HepG2 (cell line): ENCODE measurements around the gene AFAP1L2. TPM values are rescaled to one million over a fixed set of nuclear protein-coding genes. Genes with fewer than 3 reads are reported as not detected.

Experiments
- ATAC-seq: fragments of 200-7000 bp; cut with Tn5 transposase; 3 replicates; pipeline ENCODE4 v1.9.1; 2020; ENCODE audit warnings: mild to moderate bottlenecking, moderate library complexity
- BruUV-seq: library from RNA; stranded (reverse); fragments of 400-500 nt; replicated peaks from 2 replicates; lab custom pipeline; 2021; lab: Mats Ljungman, UMichigan
- CTCF ChIA-PET: fragments of 300-600 bp; formaldehyde crosslinking; extraction: SDS; loops from one replicate; lab custom pipeline; 2021; ENCODE audit warnings: low total read pairs, inconsistent platforms, low intra/inter-chr PET ratio; lab: Yijun Ruan, JAX
- POLR2A ChIA-PET: fragments of 350-600 bp; sonication (Branson Sonifier 250); formaldehyde crosslinking; loops from one replicate; lab custom pipeline; 2020; ENCODE audit warnings: antibody characterized with exemption, inconsistent platforms; lab: Yijun Ruan, JAX
- DNase-seq: peaks from one replicate; pipeline ENCODE4 v3.0.0-alpha.2; 2015; ENCODE audit warnings: low spot score
- FAIRE-seq: peaks from 3 replicates; lab custom pipeline; 2011; peaks lifted over from hg19 to GRCh38; lab: Jason Lieb, UNC
- H2AFZ ChIP-seq: one replicate; pipeline ENCODE4 v1.6.1; 2011; ENCODE audit warnings: low read length, inconsistent platforms
- H3K27ac ChIP-seq: fragments of 300-600 bp; 3 replicates; pipeline ENCODE4 v1.8.0; 2011; ENCODE audit warnings: mixed run types, mild to moderate bottlenecking, mixed read lengths, low read length, inconsistent platforms; ENCODE audit not compliant: insufficient read depth; ENCODE audit errors: extremely low read length
- H3K27me3 ChIP-seq, 2 experiments: fragments of 200-600 bp in 1 of 2; 2 replicates in 1 of 2; 3 replicates in 1 of 2; pipeline versions ENCODE4 v1.6.0 to v1.8.0; 2011; ENCODE audit warnings: low read length in 2 of 2, mild to moderate bottlenecking in 2 of 2, moderate library complexity in 2 of 2, inconsistent platforms in 1 of 2; ENCODE audit not compliant: insufficient read depth in 2 of 2, control insufficient read depth in 1 of 2
- H3K36me3 ChIP-seq, 2 experiments: fragments of 200-600 bp in 1 of 2; replicated peaks in 1 of 2; 2 replicates in 1 of 2; 3 replicates in 1 of 2; pipeline versions ENCODE4 v1.5.1 to v1.8.0; 2011; ENCODE audit warnings: low read length in 2 of 2, inconsistent platforms in 1 of 2; ENCODE audit not compliant: insufficient read depth in 2 of 2, control insufficient read depth in 1 of 2
- H3K4me1 ChIP-seq: 2 replicates; pipeline ENCODE4 v1.5.1; 2012; ENCODE audit warnings: low read length, inconsistent platforms; ENCODE audit not compliant: insufficient read depth
- H3K4me2 ChIP-seq: 2 replicates; pipeline ENCODE4 v1.6.0; 2011; ENCODE audit warnings: low read depth, low read length, inconsistent platforms
- H3K4me3 ChIP-seq, 3 experiments: fragments of 200-600 bp in 1 of 3; sonication (generic), shearing (Covaris generic) in 1 of 3; replicated peaks in 1 of 3; 2 replicates each; pipeline ENCODE4 v1.5.1; 2011 to 2016; ENCODE audit warnings: low read length in 3 of 3, inconsistent platforms in 2 of 3, low read depth in 2 of 3, mild to moderate bottlenecking in 2 of 3, control low read depth in 1 of 3, mixed read lengths in 1 of 3; ENCODE audit not compliant: insufficient read depth in 1 of 3
- H3K79me2 ChIP-seq: one replicate; pipeline ENCODE4 v1.6.1; 2011; ENCODE audit warnings: low read length, inconsistent platforms; ENCODE audit not compliant: insufficient read depth
- H3K9ac ChIP-seq: 2 replicates; pipeline ENCODE4 v1.6.0; 2011; ENCODE audit warnings: mild to moderate bottlenecking, low read depth, low read length, inconsistent platforms; ENCODE audit not compliant: insufficient read depth
- H3K9me3 ChIP-seq: 2 replicates; pipeline ENCODE4 v1.5.1; 2012; ENCODE audit warnings: mild to moderate bottlenecking, low read length
- H4K20me1 ChIP-seq: 2 replicates; pipeline ENCODE4 v1.6.0; 2011; ENCODE audit warnings: inconsistent platforms, mild to moderate bottlenecking, low read length, moderate library complexity; ENCODE audit not compliant: insufficient read depth
- FOXA3 ChIP-seq: IDR thresholded peaks from 2 replicates; pipeline ENCODE4 v1.6.1; 2016; ENCODE audit warnings: missing genetic modification reagents, missing compliant biosample characterization
- GATA4 ChIP-seq: sonication (generic); IDR thresholded peaks from 2 replicates; pipeline ENCODE4 v1.6.1; 2016; ENCODE audit warnings: antibody characterized with exemption, low read depth, borderline replicate concordance
- GATAD1 ChIP-seq: IDR thresholded peaks from 2 replicates; pipeline ENCODE4 v1.6.1; 2016; ENCODE audit warnings: missing genetic modification reagents, missing compliant biosample characterization
- NPAS2 ChIP-seq: sonication (generic); formaldehyde crosslinking; IDR thresholded peaks from 2 replicates; pipeline ENCODE4 v1.8.0; 2022; ENCODE audit warnings: mild to moderate bottlenecking, missing genetic modification reagents, borderline replicate concordance
- RORA ChIP-seq: sonication (generic); formaldehyde crosslinking; IDR thresholded peaks from 2 replicates; pipeline ENCODE4 v1.5.0; 2020; ENCODE audit warnings: mild to moderate bottlenecking, missing genetic modification reagents, moderate library complexity
- THYN1 ChIP-seq: sonication (generic); formaldehyde crosslinking; IDR thresholded peaks from 2 replicates; pipeline ENCODE4 v1.8.1; 2023; ENCODE audit warnings: low read depth, mild to moderate bottlenecking, moderate library complexity, missing genetic modification reagents, borderline replicate concordance
- TOE1 ChIP-seq: sonication (generic); formaldehyde crosslinking; IDR thresholded peaks from 2 replicates; pipeline ENCODE4 v1.4.0; 2020; ENCODE audit warnings: mild to moderate bottlenecking, missing genetic modification reagents
- ZMYM2 ChIP-seq: sonication (generic); formaldehyde crosslinking; IDR thresholded peaks from 2 replicates; pipeline ENCODE4 v1.8.0; 2022; ENCODE audit warnings: mild to moderate bottlenecking, missing genetic modification reagents
- ZNF678 ChIP-seq: sonication (generic); formaldehyde crosslinking; IDR thresholded peaks from 2 replicates; pipeline ENCODE4 v1.4.0; 2020; ENCODE audit warnings: mild to moderate bottlenecking, missing genetic modification reagents
- ZNF709 ChIP-seq: sonication (generic); formaldehyde crosslinking; IDR thresholded peaks from 2 replicates; pipeline ENCODE4 v1.5.0; 2020; ENCODE audit warnings: mild to moderate bottlenecking, missing genetic modification reagents
- WGBS: methylation state at CpG from one replicate; pipeline ENCODE4 v1.1.6; 2017; ENCODE audit warnings: low lambda C conversion rate; 5-methylcytosine and 5-hydroxymethylcytosine counted together
- in situ Hi-C: cut with HindIII; loops from 2 replicates; pipeline ENCODE4 v1.10.0; 2017; ENCODE audit warnings: low pct_unique_long_range_greater_than_20kb; ENCODE audit not compliant: extremely low pct_ligation_motif_present
- intact Hi-C: fragments of 100-400 bp; cut with micrococcal nuclease; formaldehyde crosslinking; loops from one replicate; pipeline ENCODE4 v1.10.0; 2022; ENCODE audit not compliant: unreplicated experiment
- polyA plus RNA-seq, 8 experiments: library from polyadenylated mRNA; depleted of rRNA in 3 of 8; stranded (reverse) in 7 of 8; unstranded in 1 of 8; fragments of >200 nt; fragmentation: Illumina TruSeq in 4 of 8; extraction: Trizol in 4 of 8; gene quantifications; 2 replicates each; pipeline versions ENCODE4 v1.2.1 to v1.2.3, GENCODE V29; 2011 to 2016; ENCODE audit warnings: low read depth in 4 of 8, missing spikeins in 1 of 8, mixed read lengths in 1 of 8; ENCODE audit not compliant: insufficient read depth in 1 of 8
- total RNA-seq, 5 experiments: library from RNA; depleted of rRNA; stranded (reverse); fragments of >200 nt; fragmentation: Illumina TruSeq; extraction: Trizol; gene quantifications; 2 replicates each; pipeline ENCODE4 v1.2.3, GENCODE V29; 2016; ENCODE audit warnings: low read depth in 1 of 5
- TF ChIP-seq, protein P1 (sequence below): sonication (generic); formaldehyde crosslinking; IDR thresholded peaks from 2 replicates; pipeline ENCODE4 v1.8.1; 2022; ENCODE audit warnings: mild to moderate bottlenecking, missing genetic modification reagents
- TF ChIP-seq, protein P2 (sequence below): sonication (generic); formaldehyde crosslinking; IDR thresholded peaks from 2 replicates; pipeline ENCODE4 v1.4.0; 2020; ENCODE audit warnings: mild to moderate bottlenecking, missing genetic modification reagents
- TF ChIP-seq, protein P3 (sequence below): sonication (generic); formaldehyde crosslinking; IDR thresholded peaks from 2 replicates; pipeline ENCODE4 v1.4.0; 2020; ENCODE audit warnings: mild to moderate bottlenecking, low read depth, missing genetic modification reagents
- TF ChIP-seq, protein P4 (sequence below): sonication (generic); formaldehyde crosslinking; IDR thresholded peaks from 2 replicates; pipeline ENCODE4 v1.5.0; 2020; ENCODE audit warnings: missing genetic modification reagents

Gene AFAP1L2
- total and polyA plus RNA-seq, 2 of the 13 experiments (the other 11 are each of a cell fraction or from before 2014, with no cell fraction given): not detected

DNA sequence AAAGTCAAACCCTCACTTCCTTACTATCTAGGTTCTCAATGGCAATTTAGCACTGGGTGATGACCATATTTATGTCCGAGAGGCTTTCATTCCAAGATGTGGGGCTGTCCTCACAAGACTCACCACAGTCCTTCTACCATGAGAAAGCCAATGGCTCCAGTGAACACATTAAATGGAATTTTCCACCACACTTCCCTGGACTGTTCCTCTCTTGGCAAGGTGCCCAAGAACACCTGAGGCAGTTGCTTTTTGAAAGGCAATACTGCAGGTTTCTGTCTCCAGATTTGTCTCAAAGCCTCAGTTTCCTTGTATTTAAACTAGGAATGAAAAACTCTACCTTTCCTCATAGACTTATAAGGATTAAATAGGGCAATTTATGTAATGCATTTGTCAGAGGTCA is 24.2 kb downstream of the AFAP1L2 start (continued):
- no peak for TF ChIP-seq GATAD1 (CRISPR knock-in tag)
- TF ChIP-seq, protein P1, sequence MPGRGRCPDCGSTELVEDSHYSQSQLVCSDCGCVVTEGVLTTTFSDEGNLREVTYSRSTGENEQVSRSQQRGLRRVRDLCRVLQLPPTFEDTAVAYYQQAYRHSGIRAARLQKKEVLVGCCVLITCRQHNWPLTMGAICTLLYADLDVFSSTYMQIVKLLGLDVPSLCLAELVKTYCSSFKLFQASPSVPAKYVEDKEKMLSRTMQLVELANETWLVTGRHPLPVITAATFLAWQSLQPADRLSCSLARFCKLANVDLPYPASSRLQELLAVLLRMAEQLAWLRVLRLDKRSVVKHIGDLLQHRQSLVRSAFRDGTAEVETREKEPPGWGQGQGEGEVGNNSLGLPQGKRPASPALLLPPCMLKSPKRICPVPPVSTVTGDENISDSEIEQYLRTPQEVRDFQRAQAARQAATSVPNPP (CRISPR knock-in tag): no peak
- TF ChIP-seq THYN1 (CRISPR knock-in tag): no peak
- no peak for TF ChIP-seq FOXA3 (CRISPR knock-in tag)
- TF ChIP-seq, protein P2, sequence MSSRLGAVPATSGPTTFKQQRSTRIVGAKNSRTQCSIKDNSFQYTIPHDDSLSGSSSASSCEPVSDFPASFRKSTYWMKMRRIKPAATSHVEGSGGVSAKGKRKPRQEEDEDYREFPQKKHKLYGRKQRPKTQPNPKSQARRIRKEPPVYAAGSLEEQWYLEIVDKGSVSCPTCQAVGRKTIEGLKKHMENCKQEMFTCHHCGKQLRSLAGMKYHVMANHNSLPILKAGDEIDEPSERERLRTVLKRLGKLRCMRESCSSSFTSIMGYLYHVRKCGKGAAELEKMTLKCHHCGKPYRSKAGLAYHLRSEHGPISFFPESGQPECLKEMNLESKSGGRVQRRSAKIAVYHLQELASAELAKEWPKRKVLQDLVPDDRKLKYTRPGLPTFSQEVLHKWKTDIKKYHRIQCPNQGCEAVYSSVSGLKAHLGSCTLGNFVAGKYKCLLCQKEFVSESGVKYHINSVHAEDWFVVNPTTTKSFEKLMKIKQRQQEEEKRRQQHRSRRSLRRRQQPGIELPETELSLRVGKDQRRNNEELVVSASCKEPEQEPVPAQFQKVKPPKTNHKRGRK (CRISPR knock-in tag): no peak
- TF ChIP-seq NPAS2 (CRISPR knock-in tag): no peak
- no peak for TF ChIP-seq ZNF709 (CRISPR knock-in tag)

DNA sequence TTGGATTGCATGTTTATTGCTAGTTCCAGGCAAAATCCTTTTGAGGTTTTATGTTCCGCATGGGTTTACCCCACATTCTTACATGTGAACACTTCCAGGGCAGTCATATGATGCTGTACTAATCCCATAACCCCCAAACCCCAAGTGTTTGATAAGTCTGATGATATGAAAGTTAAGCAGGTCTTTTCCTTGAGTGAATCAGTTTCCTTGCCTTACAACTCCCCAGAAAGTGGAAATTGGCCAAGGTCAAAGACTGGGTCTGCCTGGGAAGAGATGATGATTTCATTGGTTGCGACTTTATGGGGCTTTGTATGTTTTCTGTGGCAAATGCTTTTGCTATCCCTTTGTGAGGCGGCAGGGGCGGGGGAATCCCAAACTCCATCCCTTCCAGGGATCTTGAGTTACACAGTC is 24.7 kb downstream of the AFAP1L2 start:
- H3K4me3 ChIP-seq: no peak overlapping the region
- 48% methylated on average over 3 of the region's 4 CpGs for WGBS
- no peak overlapping the region for H3K27ac ChIP-seq
- no peak for DNase-seq
- TF ChIP-seq RORA (CRISPR knock-in tag): no peak
- TF ChIP-seq TOE1 (CRISPR knock-in tag): no peak
- no peak for TF ChIP-seq ZMYM2 (CRISPR knock-in tag)
- TF ChIP-seq, protein P3, sequence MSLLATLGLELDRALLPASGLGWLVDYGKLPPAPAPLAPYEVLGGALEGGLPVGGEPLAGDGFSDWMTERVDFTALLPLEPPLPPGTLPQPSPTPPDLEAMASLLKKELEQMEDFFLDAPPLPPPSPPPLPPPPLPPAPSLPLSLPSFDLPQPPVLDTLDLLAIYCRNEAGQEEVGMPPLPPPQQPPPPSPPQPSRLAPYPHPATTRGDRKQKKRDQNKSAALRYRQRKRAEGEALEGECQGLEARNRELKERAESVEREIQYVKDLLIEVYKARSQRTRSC: no peak
- no peak for TF ChIP-seq GATA4
- TF ChIP-seq, protein P4, sequence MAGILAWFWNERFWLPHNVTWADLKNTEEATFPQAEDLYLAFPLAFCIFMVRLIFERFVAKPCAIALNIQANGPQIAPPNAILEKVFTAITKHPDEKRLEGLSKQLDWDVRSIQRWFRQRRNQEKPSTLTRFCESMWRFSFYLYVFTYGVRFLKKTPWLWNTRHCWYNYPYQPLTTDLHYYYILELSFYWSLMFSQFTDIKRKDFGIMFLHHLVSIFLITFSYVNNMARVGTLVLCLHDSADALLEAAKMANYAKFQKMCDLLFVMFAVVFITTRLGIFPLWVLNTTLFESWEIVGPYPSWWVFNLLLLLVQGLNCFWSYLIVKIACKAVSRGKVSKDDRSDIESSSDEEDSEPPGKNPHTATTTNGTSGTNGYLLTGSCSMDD (CRISPR knock-in tag): no peak
- TF ChIP-seq ZNF678 (CRISPR knock-in tag): no peak
- TF ChIP-seq, all 625 proteins: peak for 0
- H3K27me3 ChIP-seq: peaks cover 0 to under 1% of the 10 kb centered on the region in 2 experiments; a peak in 2 of 5 replicates
- no peak overlapping the region for H3K4me2 ChIP-seq
- intact Hi-C loops: no loop called here
- no peak overlapping the region for H2AFZ ChIP-seq
- no peak for FAIRE-seq
- in situ Hi-C loops: no loop called here
- no peaks in the 10 kb centered on the region for H4K20me1 ChIP-seq
- BruUV-seq: no TSS peak
- ATAC-seq: no peak
- ChIA-PET CTCF (no interaction called here), POLR2A (no interaction called here)
- no peaks in the 10 kb centered on the region for H3K4me1 ChIP-seq
- no peaks in the 10 kb centered on the region for H3K79me2 ChIP-seq
- H3K9ac ChIP-seq: no peak overlapping the region
- H3K36me3 ChIP-seq: no peaks in the 10 kb centered on the region
- H3K9me3 ChIP-seq: no peaks in the 10 kb centered on the region
